OCI-LY3 (cell line): Measurements from ENCODE around the gene DMAC2L.

Experiments
- H2AFZ ChIP-seq: fragments of 200-600, 300-600 bp; shearing (Covaris generic); 2 replicates; pipeline ENCODE4 v1.6.0; 2014; ENCODE audit warnings: antibody characterized with exemption, low read depth, low read length
- H3K27ac ChIP-seq: fragments of 200-600, 300-600 bp; sonication (generic); 2 replicates; pipeline ENCODE4 v1.5.1; 2014; ENCODE audit warnings: mild to moderate bottlenecking, low read length, moderate library complexity, mixed read lengths
- H3K27me3 ChIP-seq: fragments of 200-600, 300-600 bp; sonication (generic); 2 replicates; pipeline ENCODE4 v1.6.1; 2014; ENCODE audit warnings: low read depth, low read length, mixed read lengths
- H3K36me3 ChIP-seq: fragments of 200-600, 300-600 bp; sonication (generic); replicated peaks from 2 replicates; pipeline ENCODE3; 2014; ENCODE audit warnings: low read depth, low read length, mixed read lengths
- H3K4me1 ChIP-seq: fragments of 300-600, 200-600 bp; sonication (generic); 2 replicates; pipeline ENCODE4 v1.6.1; 2014; ENCODE audit warnings: low read length, mixed read lengths
- H3K4me2 ChIP-seq: fragments of 200-600, 300-600 bp; sonication (generic); 2 replicates; pipeline ENCODE4 v1.6.1; 2014; ENCODE audit warnings: low read length, mixed read lengths
- H3K4me3 ChIP-seq: fragments of 300-600, 200-600 bp; sonication (generic); 2 replicates; pipeline ENCODE4 v1.5.1; 2014; ENCODE audit warnings: antibody characterized with exemption, mild to moderate bottlenecking, low read length, moderate library complexity
- H3K79me2 ChIP-seq: fragments of 300-600, 200-600 bp; shearing (Covaris generic); 2 replicates; pipeline ENCODE4 v1.6.1; 2014; ENCODE audit warnings: mild to moderate bottlenecking, low read length, mixed read lengths
- H3K9ac ChIP-seq: fragments of 300-600, 200-600 bp; shearing (Covaris generic); 2 replicates; pipeline ENCODE4 v1.6.0; 2014; ENCODE audit warnings: mild to moderate bottlenecking, low read length, moderate library complexity
- H3K9me3 ChIP-seq: fragments of 200-600, 300-600 bp; shearing (Covaris generic); 2 replicates; pipeline ENCODE4 v1.6.1; 2014; ENCODE audit warnings: low read length, mixed read lengths; ENCODE audit not compliant: insufficient read depth
- H4K20me1 ChIP-seq: fragments of 200-600, 300-600 bp; sonication (generic); 2 replicates; pipeline ENCODE4 v1.6.1; 2016; ENCODE audit warnings: low read length, mixed read lengths; ENCODE audit not compliant: insufficient read depth
- EZH2phosphoT487 ChIP-seq: fragments of 200-600 bp; shearing (Covaris generic); IDR thresholded peaks from 2 replicates; pipeline ENCODE4 v1.6.1; 2018; ENCODE audit warnings: antibody characterized with exemption, mixed run types, low read depth
- TF ChIP-seq, protein P1 (sequence below): fragments of 200-600, 300-600 bp; sonication (generic); IDR thresholded peaks from 2 replicates; pipeline ENCODE4 v1.5.1; 2014; ENCODE audit warnings: antibody characterized with exemption, low read length, low read depth

DMAC2L gene

DNA sequence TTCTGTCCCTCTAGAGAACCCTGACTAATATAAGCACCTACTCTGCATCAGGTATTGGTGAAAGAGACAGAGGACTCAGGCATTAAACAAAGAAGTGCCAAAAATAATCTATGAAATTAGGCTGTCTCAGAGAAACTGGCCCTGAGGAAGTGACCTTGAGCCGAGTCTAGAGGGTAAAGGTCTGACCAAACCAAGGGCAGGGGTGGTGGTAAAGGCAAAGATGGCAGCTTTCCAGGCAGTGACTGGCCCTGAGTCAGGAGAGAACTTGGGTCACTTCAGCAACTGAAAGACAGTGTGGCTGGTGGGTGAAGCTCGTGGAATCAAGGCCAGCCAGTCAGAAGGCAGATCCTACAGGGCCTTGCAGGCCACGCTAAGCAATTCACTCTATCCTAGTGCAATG lies 54.0 kb downstream of the DMAC2L start:
- Histone ChIP-seq H3K4me2 (no peak overlapping the region), H3K27me3 (no peaks in the 10 kb centered on the region), H3K79me2 (no peaks in the 10 kb centered on the region), H3K27ac (no peak overlapping the region), H3K9me3 (no peaks in the 10 kb centered on the region), H3K36me3 (no peaks in the 10 kb centered on the region), H3K4me1 (peaks cover 22% of the 10 kb centered on the region), H3K4me3 (no peak overlapping the region), H3K9ac (no peak overlapping the region), H2AFZ (no peak overlapping the region), H4K20me1 (no peaks in the 10 kb centered on the region)
- no peak for TF ChIP-seq EZH2phosphoT487
- TF ChIP-seq, protein P1, sequence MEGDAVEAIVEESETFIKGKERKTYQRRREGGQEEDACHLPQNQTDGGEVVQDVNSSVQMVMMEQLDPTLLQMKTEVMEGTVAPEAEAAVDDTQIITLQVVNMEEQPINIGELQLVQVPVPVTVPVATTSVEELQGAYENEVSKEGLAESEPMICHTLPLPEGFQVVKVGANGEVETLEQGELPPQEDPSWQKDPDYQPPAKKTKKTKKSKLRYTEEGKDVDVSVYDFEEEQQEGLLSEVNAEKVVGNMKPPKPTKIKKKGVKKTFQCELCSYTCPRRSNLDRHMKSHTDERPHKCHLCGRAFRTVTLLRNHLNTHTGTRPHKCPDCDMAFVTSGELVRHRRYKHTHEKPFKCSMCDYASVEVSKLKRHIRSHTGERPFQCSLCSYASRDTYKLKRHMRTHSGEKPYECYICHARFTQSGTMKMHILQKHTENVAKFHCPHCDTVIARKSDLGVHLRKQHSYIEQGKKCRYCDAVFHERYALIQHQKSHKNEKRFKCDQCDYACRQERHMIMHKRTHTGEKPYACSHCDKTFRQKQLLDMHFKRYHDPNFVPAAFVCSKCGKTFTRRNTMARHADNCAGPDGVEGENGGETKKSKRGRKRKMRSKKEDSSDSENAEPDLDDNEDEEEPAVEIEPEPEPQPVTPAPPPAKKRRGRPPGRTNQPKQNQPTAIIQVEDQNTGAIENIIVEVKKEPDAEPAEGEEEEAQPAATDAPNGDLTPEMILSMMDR: no peak

DNA sequence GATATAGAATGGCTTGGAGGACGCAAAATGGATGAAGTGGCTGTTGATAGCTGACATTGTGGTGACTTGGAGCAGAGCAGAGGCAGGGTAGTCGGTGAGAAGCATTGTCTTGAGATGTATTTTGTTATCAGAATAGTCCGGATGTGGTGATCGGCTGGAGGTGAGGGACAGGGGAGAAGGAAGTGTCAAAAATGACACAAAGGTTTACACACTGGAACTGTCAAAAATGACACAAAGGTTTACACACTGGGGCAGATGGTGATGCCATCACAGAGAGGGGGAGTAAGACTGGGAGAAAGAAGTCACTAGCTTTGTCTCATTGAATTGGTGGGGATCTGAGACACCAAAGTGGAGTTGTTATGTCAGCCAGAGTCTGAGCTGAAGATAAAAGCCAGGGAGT lies 54.5 kb downstream of the DMAC2L start:
- no peak overlapping the region for H3K4me2 ChIP-seq
- H3K9ac ChIP-seq: no peak overlapping the region
- H3K36me3 ChIP-seq: no peaks in the 10 kb centered on the region
- H3K79me2 ChIP-seq: no peaks in the 10 kb centered on the region
- no peaks in the 10 kb centered on the region for H4K20me1 ChIP-seq
- H3K27me3 ChIP-seq: no peaks in the 10 kb centered on the region
- TF ChIP-seq EZH2phosphoT487: no peak
- TF ChIP-seq, protein P1: no peak
- no peaks in the 10 kb centered on the region for H3K9me3 ChIP-seq
- peaks cover 22% of the 10 kb centered on the region for H3K4me1 ChIP-seq
- H3K4me3 ChIP-seq: no peak overlapping the region
- no peak overlapping the region for H2AFZ ChIP-seq
- no peak overlapping the region for H3K27ac ChIP-seq

- no peaks in the 10 kb centered on the region for H4K20me1 ChIP-seq
- TF ChIP-seq, protein P1: no peak
- TF ChIP-seq EZH2phosphoT487: no peak
- H3K27ac ChIP-seq: no peak overlapping the region
- no peaks in the 10 kb centered on the region for H3K36me3 ChIP-seq
- H3K9me3 ChIP-seq: no peaks in the 10 kb centered on the region
- H3K79me2 ChIP-seq: no peaks in the 10 kb centered on the region
- no peak overlapping the region for H2AFZ ChIP-seq
- H3K27me3 ChIP-seq: 0 out of 2 replicates have a peak, but pooled peaks cover 6% of the 10 kb centered on the region
- no peak overlapping the region for H3K4me3 ChIP-seq
- no peak overlapping the region for H3K4me2 ChIP-seq
- H3K9ac ChIP-seq: no peak overlapping the region
- no peaks in the 10 kb centered on the region for H3K4me1 ChIP-seq
Measured at GRCh38 chr14:50371546-50371945, 59.4 kb downstream of the DMAC2L start.

DNA sequence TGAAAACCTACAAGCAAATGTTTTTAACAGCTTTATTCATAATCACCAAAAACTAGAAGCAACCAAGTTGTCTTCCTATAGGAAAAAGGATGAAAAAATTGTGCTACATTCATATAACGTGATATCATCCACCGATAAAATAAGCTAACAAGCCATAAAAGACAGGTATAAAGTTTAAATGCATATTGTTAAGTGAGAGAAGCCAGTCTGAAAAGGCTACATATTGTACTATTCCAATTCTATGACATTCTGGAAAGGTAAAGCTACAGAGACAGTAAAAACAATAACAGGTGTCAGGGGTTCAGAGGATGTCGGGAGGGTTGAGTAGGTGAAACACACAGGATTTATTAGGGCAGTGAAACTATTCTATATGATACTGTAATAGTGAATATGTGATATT lies 61.8 kb downstream of the DMAC2L start:
- Histone ChIP-seq H3K4me3 (no peak overlapping the region), H3K4me2 (no peak overlapping the region), H4K20me1 (no peaks in the 10 kb centered on the region), H3K27me3 (0 out of 2 replicates have a peak, but pooled peaks cover 6% of the 10 kb centered on the region), H3K9ac (no peak overlapping the region), H3K27ac (no peak overlapping the region), H2AFZ (no peak overlapping the region), H3K4me1 (no peaks in the 10 kb centered on the region), H3K9me3 (no peaks in the 10 kb centered on the region), H3K79me2 (no peaks in the 10 kb centered on the region), H3K36me3 (no peaks in the 10 kb centered on the region)
- TF ChIP-seq, protein P1: no peak
- TF ChIP-seq EZH2phosphoT487: no peak
